Endothelial cell (in vitro differentiated cells): Measurements from ENCODE around the gene GBX1. TPM values are rescaled to one million over a fixed set of nuclear protein-coding genes. Genes with fewer than 3 reads are reported as not detected.

ENCODE experiments used
- DNase-seq: peaks from one replicate; pipeline ENCODE4 v3.0.0; 2021; ENCODE audit warnings: low spot score
- H3K27ac Mint-ChIP-seq: one replicate; pipeline ENCODE4 v1.8.0; 2021; ENCODE audit warnings: mixed read lengths, inconsistent platforms; ENCODE audit not compliant: unreplicated experiment
- H3K27me3 Mint-ChIP-seq: one replicate; pipeline ENCODE4 v1.8.0; 2021; ENCODE audit warnings: mild to moderate bottlenecking, moderate library complexity, mixed read lengths, inconsistent platforms; ENCODE audit not compliant: unreplicated experiment
- H3K36me3 Mint-ChIP-seq: one replicate; pipeline ENCODE4 v1.8.0; 2021; ENCODE audit warnings: mild to moderate bottlenecking, low read depth, mixed read lengths, inconsistent platforms; ENCODE audit not compliant: unreplicated experiment
- H3K4me1 Mint-ChIP-seq: one replicate; pipeline ENCODE4 v1.8.0; 2021; ENCODE audit warnings: mild to moderate bottlenecking, mixed read lengths, inconsistent platforms; ENCODE audit not compliant: unreplicated experiment
- H3K4me3 Mint-ChIP-seq: one replicate; pipeline ENCODE4 v1.8.0; 2021; ENCODE audit warnings: mild to moderate bottlenecking, mixed read lengths, inconsistent platforms; ENCODE audit not compliant: unreplicated experiment
- H3K9me3 Mint-ChIP-seq: one replicate; pipeline ENCODE4 v1.8.0; 2021; ENCODE audit warnings: mixed read lengths, inconsistent platforms; ENCODE audit not compliant: unreplicated experiment
- total RNA-seq: library from RNA; stranded (reverse); fragmentation: NEBNext Ultra II Directional; extraction: Animal tissue kit (Norgen Biotek cat#: 25700); gene quantifications from one replicate; pipeline ENCODE4 v1.2.1, GENCODE V29; 2021; ENCODE audit not compliant: unreplicated experiment
- TF ChIP-seq, protein P1 (sequence below): fragments of 200-600 bp; sonication (generic); IDR thresholded peaks from one replicate; pipeline ENCODE4 v1.5.0; 2021; ENCODE audit warnings: antibody characterized with exemption; ENCODE audit not compliant: unreplicated experiment

The GBX1 gene
- total RNA-seq, 1 donor from 2014 or later, result 13.8 TPM

DNA sequence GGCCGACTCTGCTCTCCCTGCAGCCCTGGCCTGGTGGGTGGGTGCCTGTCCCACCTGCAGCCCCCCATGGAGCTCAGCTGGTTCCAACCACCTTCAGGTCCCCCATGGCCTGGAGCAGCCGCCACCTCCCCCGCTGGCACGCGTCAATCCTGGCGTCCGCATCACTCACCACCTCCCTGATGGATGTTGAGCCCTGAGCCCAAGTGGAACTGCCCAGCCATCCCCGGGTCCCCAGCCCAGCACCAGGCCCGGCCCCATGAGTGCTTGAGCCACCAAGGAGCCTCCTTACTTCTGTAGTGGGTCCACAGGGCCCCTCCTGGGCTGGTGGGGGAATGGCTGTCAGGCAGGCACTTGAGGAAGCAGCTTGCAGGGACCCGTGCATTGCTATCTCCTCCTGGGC is 66.6 kb downstream of the GBX1 start:
- peaks cover 4% of the 10 kb centered on the region for H3K27me3 Mint-ChIP-seq
- H3K36me3 Mint-ChIP-seq, result peaks cover 17% of the 10 kb centered on the region
- H3K4me1 Mint-ChIP-seq, result peaks cover 29% of the 10 kb centered on the region
- no peaks in the 10 kb centered on the region for H3K9me3 Mint-ChIP-seq
- H3K4me3 Mint-ChIP-seq, result no peak overlapping the region
- TF ChIP-seq, protein P1, sequence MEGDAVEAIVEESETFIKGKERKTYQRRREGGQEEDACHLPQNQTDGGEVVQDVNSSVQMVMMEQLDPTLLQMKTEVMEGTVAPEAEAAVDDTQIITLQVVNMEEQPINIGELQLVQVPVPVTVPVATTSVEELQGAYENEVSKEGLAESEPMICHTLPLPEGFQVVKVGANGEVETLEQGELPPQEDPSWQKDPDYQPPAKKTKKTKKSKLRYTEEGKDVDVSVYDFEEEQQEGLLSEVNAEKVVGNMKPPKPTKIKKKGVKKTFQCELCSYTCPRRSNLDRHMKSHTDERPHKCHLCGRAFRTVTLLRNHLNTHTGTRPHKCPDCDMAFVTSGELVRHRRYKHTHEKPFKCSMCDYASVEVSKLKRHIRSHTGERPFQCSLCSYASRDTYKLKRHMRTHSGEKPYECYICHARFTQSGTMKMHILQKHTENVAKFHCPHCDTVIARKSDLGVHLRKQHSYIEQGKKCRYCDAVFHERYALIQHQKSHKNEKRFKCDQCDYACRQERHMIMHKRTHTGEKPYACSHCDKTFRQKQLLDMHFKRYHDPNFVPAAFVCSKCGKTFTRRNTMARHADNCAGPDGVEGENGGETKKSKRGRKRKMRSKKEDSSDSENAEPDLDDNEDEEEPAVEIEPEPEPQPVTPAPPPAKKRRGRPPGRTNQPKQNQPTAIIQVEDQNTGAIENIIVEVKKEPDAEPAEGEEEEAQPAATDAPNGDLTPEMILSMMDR, result no peak
- DNase-seq, result no peak
- H3K27ac Mint-ChIP-seq, result no peak overlapping the region

DNA sequence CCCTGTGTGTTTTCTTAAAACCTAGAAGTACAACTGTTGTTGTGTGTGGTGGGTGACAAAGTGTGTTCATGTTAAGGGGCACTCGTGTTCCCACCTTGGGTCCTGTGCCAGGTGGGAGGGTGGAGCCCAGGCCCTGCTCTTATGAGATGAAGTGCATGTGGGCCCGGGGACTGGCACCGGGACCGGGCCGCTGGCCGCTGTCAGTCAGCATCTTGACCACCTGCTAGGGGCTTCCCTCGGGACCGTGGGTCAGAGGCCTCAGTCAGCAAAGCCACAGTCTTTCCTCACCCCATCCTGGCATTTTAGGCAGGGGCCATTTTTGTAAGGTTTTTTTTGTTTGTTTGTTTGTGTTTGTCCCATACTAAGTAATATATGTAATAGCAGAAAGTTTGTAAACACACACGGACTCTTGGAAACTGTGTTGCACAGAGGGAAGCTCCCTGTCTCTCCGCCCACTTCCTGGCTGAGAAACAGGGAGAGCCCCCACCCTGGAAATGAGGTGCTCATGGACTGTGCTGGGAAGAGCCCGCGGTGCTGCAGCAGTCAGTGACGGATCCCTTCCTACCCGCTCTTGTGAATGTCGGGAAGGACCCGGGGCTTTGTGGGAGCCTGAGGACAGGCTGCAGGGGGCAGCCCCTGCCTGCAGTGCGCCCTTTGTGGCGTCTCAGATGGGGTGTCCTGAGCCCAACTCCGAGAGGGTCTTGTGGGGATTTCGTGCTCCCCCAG is 67.8 kb downstream of the GBX1 start:
- Mint-ChIP-seq H3K36me3 (peaks cover 17% of the 10 kb centered on the region), H3K9me3 (no peaks in the 10 kb centered on the region), H3K4me3 (no peak overlapping the region), H3K27me3 (peaks cover 4% of the 10 kb centered on the region), H3K4me1 (peaks cover 35% of the 10 kb centered on the region), H3K27ac (no peak overlapping the region)
- TF ChIP-seq, protein P1, result no peak
- no peak for DNase-seq

Other genes starting within 250 kb of the GBX1 start
- 3.4 TPM for gene KCNH2, start 189.4 kb downstream of the GBX1 start, total RNA-seq
- 102 TPM for gene NOS3, start 176.7 kb downstream of the GBX1 start, total RNA-seq
- 0.85 TPM for gene ATG9B, start 143.2 kb downstream of the GBX1 start, total RNA-seq
- 17.4 TPM for gene ABCB8, start 139.2 kb downstream of the GBX1 start, total RNA-seq
- 3.4 TPM for gene ASIC3, start 119.2 kb downstream of the GBX1 start, total RNA-seq
- 26.7 TPM for gene CDK5, start 109.8 kb downstream of the GBX1 start, total RNA-seq
- 115 TPM for gene SLC4A2, start 108.1 kb downstream of the GBX1 start, total RNA-seq
- 68.0 TPM for gene FASTK, start 86.9 kb downstream of the GBX1 start, total RNA-seq
- 40.8 TPM for gene TMUB1, start 84.2 kb downstream of the GBX1 start, total RNA-seq
- gene AGAP3, start 81.2 kb downstream of the GBX1 start, total RNA-seq, result 206 TPM
- gene ASB10, start 19.6 kb upstream of the GBX1 start, total RNA-seq, result not detected
- gene H2BK1, start 42.8 kb upstream of the GBX1 start, total RNA-seq, result not detected
- 39.6 TPM for gene ABCF2, start 59.5 kb upstream of the GBX1 start, total RNA-seq
- gene CHPF2, start 64.8 kb upstream of the GBX1 start, total RNA-seq, result 55.4 TPM
- gene SMARCD3, start 81.0 kb upstream of the GBX1 start, total RNA-seq, result 5.4 TPM
- 41.5 TPM for gene NUB1, start 174.1 kb upstream of the GBX1 start, total RNA-seq
- 57.0 TPM for gene WDR86, start 242.3 kb upstream of the GBX1 start, total RNA-seq